ENCODE measurements around the gene LDLRAD4. TPM values are rescaled to one million over a fixed set of nuclear protein-coding genes. Genes with fewer than 3 reads are reported as not detected.

LDLRAD4 gene
- total RNA-seq, 4 donors from 2014 or later, result 20.4 to 40.4 (median 35.3) TPM

DNA sequence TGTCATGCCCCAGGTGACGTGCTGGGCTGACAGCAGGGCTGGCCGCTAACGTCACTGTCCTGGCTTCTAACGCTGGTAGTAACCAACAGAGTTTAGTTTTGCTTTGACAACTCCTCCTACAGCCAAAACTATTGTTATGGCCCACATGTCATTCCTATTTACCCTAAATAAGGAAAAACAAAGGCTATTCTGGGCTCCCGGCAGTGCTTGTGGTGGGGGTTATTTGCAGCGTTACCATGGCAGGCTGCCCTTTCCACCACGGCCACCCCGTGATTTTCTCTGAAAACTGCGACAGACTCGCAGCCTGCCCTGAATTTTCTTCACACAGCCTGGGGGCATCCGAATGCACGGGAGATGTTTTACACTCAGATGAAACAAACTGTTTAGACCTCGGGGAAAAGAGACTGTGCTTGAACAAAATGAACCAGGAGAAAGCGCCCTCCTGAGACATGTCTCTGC lies 392.6 kb downstream of the LDLRAD4 start:
- TF ChIP-seq POLR2AphosphoS5 (IDR thresholded peaks at IDR 0.05) (peak; percentile 2 to 14), EP300 (IDR thresholded peaks at IDR 0.05) (peak; percentile 10), POLR2A (IDR thresholded peaks at IDR 0.05; ENCODE audit: low read depth) (no peak)
- Histone ChIP-seq H3K27ac (replicated peaks in 1 of 4) (peak overlapping the region; percentile 79 to 82 (median 81)), H3K4me3 (peak overlapping the region; percentile 49 to 62 (median 56)), H3K27me3 (no peaks in the 10 kb centered on the region), H3K9me3 (no peaks in the 10 kb centered on the region), H3K36me3 (no peaks in the 10 kb centered on the region), H3K4me1 (peaks cover 55 to 62% (median 59%) of the 10 kb centered on the region in 4 donors)
- intact Hi-C loops (cut with DNase I), result no loop called here
- WGBS, result 5% methylated on average over 14 of the region's 14 CpGs
- peak; percentile 91 for DNase-seq (ENCODE audit: extremely low spot score)

- Histone ChIP-seq H3K4me3 (peak overlapping the region; percentile 49 to 62 (median 56)), H3K4me1 (peaks cover 55 to 62% (median 60%) of the 10 kb centered on the region in 4 donors), H3K27me3 (no peaks in the 10 kb centered on the region), H3K27ac (replicated peaks in 1 of 4) (peak overlapping the region; percentile 79 to 82 (median 81)), H3K9me3 (no peaks in the 10 kb centered on the region), H3K36me3 (no peaks in the 10 kb centered on the region)
- intact Hi-C loops (cut with DNase I), result no loop called here
- TF ChIP-seq, protein P1, sequence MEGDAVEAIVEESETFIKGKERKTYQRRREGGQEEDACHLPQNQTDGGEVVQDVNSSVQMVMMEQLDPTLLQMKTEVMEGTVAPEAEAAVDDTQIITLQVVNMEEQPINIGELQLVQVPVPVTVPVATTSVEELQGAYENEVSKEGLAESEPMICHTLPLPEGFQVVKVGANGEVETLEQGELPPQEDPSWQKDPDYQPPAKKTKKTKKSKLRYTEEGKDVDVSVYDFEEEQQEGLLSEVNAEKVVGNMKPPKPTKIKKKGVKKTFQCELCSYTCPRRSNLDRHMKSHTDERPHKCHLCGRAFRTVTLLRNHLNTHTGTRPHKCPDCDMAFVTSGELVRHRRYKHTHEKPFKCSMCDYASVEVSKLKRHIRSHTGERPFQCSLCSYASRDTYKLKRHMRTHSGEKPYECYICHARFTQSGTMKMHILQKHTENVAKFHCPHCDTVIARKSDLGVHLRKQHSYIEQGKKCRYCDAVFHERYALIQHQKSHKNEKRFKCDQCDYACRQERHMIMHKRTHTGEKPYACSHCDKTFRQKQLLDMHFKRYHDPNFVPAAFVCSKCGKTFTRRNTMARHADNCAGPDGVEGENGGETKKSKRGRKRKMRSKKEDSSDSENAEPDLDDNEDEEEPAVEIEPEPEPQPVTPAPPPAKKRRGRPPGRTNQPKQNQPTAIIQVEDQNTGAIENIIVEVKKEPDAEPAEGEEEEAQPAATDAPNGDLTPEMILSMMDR (IDR thresholded peaks at IDR 0.05), result no peak
- TF ChIP-seq POLR2AphosphoS5 (IDR thresholded peaks at IDR 0.05), result peak in 1 of 2 donors; percentile 20
- DNase-seq (ENCODE audit: extremely low spot score), result peak; percentile 91
- WGBS, result 7% methylated on average over 17 of the region's 24 CpGs
Observed at GRCh38 chr18:13611601-13612195, 393.1 kb downstream of the LDLRAD4 start.

- Histone ChIP-seq H3K27me3 (no peaks in the 10 kb centered on the region), H3K36me3 (no peaks in the 10 kb centered on the region), H3K9me3 (no peaks in the 10 kb centered on the region), H3K4me1 (peaks cover 55 to 62% (median 60%) of the 10 kb centered on the region in 4 donors), H3K4me3 (peak overlapping the region; percentile 49 to 62 (median 56)), H3K27ac (replicated peaks in 1 of 4) (peak overlapping the region; percentile 79 to 82 (median 81))
- intact Hi-C loops (cut with DNase I), result no loop called here
- TF ChIP-seq POLR2A (IDR thresholded peaks at IDR 0.05; ENCODE audit: low read depth) (no peak), POLR2AphosphoS5 (IDR thresholded peaks at IDR 0.05) (no peak)
- TF ChIP-seq, protein P1 (IDR thresholded peaks at IDR 0.05), result no peak
- WGBS, result 22% methylated on average over 9 of the region's 20 CpGs
- DNase-seq (ENCODE audit: extremely low spot score), result peak; percentile 91
Observed at GRCh38 chr18:13612196-13612997, 393.8 kb downstream of the LDLRAD4 start.

DNA sequence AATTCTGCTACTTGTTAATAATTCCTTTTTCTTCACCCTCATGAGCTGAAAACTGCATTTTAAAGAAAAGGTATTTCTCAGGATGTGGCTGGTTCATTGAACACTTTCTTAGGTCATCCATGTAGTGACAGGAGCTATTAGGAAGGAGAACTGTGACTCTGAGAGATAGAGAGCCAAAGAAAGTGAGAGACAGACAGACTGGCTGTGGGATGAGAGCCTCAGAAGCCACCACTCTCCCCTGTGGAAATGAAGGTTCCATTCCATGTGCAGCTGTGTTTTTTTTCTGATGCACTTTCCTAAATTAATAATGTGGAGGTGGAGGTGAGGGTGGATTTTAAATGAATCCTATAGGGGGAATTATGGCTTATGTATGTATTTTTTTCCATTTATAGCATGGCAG lies 394.5 kb downstream of the LDLRAD4 start:
- Histone ChIP-seq H3K9me3 (no peaks in the 10 kb centered on the region), H3K36me3 (no peaks in the 10 kb centered on the region), H3K27ac (replicated peaks in 1 of 4) (no peak overlapping the region), H3K4me3 (no peak overlapping the region), H3K4me1 (peaks cover 55 to 62% (median 60%) of the 10 kb centered on the region in 4 donors), H3K27me3 (no peaks in the 10 kb centered on the region)
- TF ChIP-seq POLR2AphosphoS5 (IDR thresholded peaks at IDR 0.05) (no peak), POLR2A (IDR thresholded peaks at IDR 0.05; ENCODE audit: low read depth) (no peak), EP300 (IDR thresholded peaks at IDR 0.05) (no peak)
- TF ChIP-seq, protein P1 (IDR thresholded peaks at IDR 0.05), result no peak
- intact Hi-C loops (cut with DNase I), result no loop called here
- peak; percentile 5 for DNase-seq (ENCODE audit: extremely low spot score)
